ENCODE measurements around the gene TMEM109. TPM values are rescaled to one million over a fixed set of nuclear protein-coding genes. Genes with fewer than 3 reads are reported as not detected.

The TMEM109 gene
- total RNA-seq, 1 experiment from 2014 or later, result 26.8 TPM

- no peak for TF ChIP-seq STAT6 (CRISPR knock-in tag; conservative IDR thresholded peaks at IDR 0.05; ENCODE audit: low read depth)
These were observed 40.5 kb downstream of the TMEM109 start (continued) for GRCh38 chr11:60954421-60954820.

GRCh38 chr11:60955571-60955970, 41.6 kb downstream of the TMEM109 start:
- TF ChIP-seq CBFB (CRISPR knock-in tag; IDR thresholded peaks at IDR 0.05; ENCODE audit: low read depth) (no peak), USF2 (CRISPR knock-in tag; IDR thresholded peaks at IDR 0.05) (no peak), NFYB (CRISPR knock-in tag; conservative IDR thresholded peaks at IDR 0.05; ENCODE audit: low read depth) (no peak), RORB (CRISPR knock-in tag; IDR thresholded peaks at IDR 0.05) (no peak), GABPB1 (CRISPR knock-in tag; IDR thresholded peaks at IDR 0.05) (no peak), ZSCAN18 (CRISPR knock-in tag; IDR thresholded peaks at IDR 0.05) (no peak), ZNF263 (CRISPR knock-in tag; IDR thresholded peaks at IDR 0.05; ENCODE audit: low read depth) (no peak), RELA (CRISPR knock-in tag; IDR thresholded peaks at IDR 0.05; ENCODE audit: borderline replicate concordance) (no peak), ETV6 (CRISPR knock-in tag; IDR thresholded peaks at IDR 0.05) (no peak), E2F4 (CRISPR knock-in tag; IDR thresholded peaks at IDR 0.05; ENCODE audit: borderline replicate concordance, low read depth) (no peak), ELF4 (CRISPR knock-in tag; IDR thresholded peaks at IDR 0.05; ENCODE audit: low read depth) (no peak), PRDM15 (CRISPR knock-in tag; IDR thresholded peaks at IDR 0.05) (no peak), JAZF1 (CRISPR knock-in tag; IDR thresholded peaks at IDR 0.05) (no peak)
- Mint-ChIP-seq H3K27me3 (ENCODE audit: low read depth) (peaks cover 32% of the 10 kb centered on the region), H3K36me3 (no peaks in the 10 kb centered on the region), H3K27ac (no peak overlapping the region), H3K4me3 (no peak overlapping the region), H3K4me1 (peaks cover 10% of the 10 kb centered on the region), H3K9me3 (no peaks in the 10 kb centered on the region)
- CTCF ChIA-PET, result interaction anchor here (1.4 kb wide), 1 partner anchor 10 kb away, joined by 4 read pairs; no protein-coding TSS in a partner anchor
- POLR2A ChIA-PET, result interaction anchor here (0.7 kb wide), 1 partner anchor 39 kb away, joined by 5 read pairs; no protein-coding TSS in a partner anchor
- no peak for ATAC-seq
- no peak for DNase-seq (ENCODE audit: low spot score)

- H3K27me3 Mint-ChIP-seq (ENCODE audit: low read depth), result peaks cover 25% of the 10 kb centered on the region
- ATAC-seq (no peak), DNase-seq (ENCODE audit: low spot score) (no peak)
- H3K4me3 Mint-ChIP-seq, result no peak overlapping the region
- no peaks in the 10 kb centered on the region for H3K9me3 Mint-ChIP-seq
- H3K36me3 Mint-ChIP-seq, result no peaks in the 10 kb centered on the region
- POLR2A ChIA-PET, result no interaction called here
- peaks cover 8% of the 10 kb centered on the region for H3K4me1 Mint-ChIP-seq
- CTCF ChIA-PET, result no interaction called here
- no peak overlapping the region for H3K27ac Mint-ChIP-seq
- TF ChIP-seq JUN (CRISPR knock-in tag; IDR thresholded peaks at IDR 0.05) (no peak), CREM (CRISPR knock-in tag; IDR thresholded peaks at IDR 0.05) (no peak), STAT6 (CRISPR knock-in tag; conservative IDR thresholded peaks at IDR 0.05; ENCODE audit: low read depth) (no peak), CDX4 (CRISPR knock-in tag; IDR thresholded peaks at IDR 0.05; ENCODE audit: borderline replicate concordance) (no peak), MLX (CRISPR knock-in tag; IDR thresholded peaks at IDR 0.05) (no peak), ZNF121 (CRISPR knock-in tag; IDR thresholded peaks at IDR 0.05) (no peak), ATF1 (CRISPR knock-in tag; IDR thresholded peaks at IDR 0.05) (no peak)
These were observed 43.2 kb downstream of the TMEM109 start for GRCh38 chr11:60957188-60957587.
